ENCODE results near the gene MXD4.
A peak's percentile ranks its signal among the peaks of the same experiment; 100 is the strongest.

MXD4 gene

GRCh38 chr4:2281575-2282343 is 19.9 kb upstream of the MXD4 start:
- TF ChIP-seq TCF12 (IDR thresholded peaks at IDR 0.05; ENCODE audit: low read depth) (no peak), NFIC (IDR thresholded peaks at IDR 0.05) (no peak), RAD21 (IDR thresholded peaks at IDR 0.05; ENCODE audit: low read depth) (peak; percentile 20; the same call in 1 of the 2 replicates)

GRCh38 chr4:2280531-2281300 is 18.8 kb upstream of the MXD4 start:
- TF ChIP-seq RAD21 (IDR thresholded peaks at IDR 0.05; ENCODE audit: low read depth) (peak; percentile 24; the same call in 1 of the 2 replicates), TEAD4 (IDR thresholded peaks at IDR 0.05) (no peak), CREB1 (IDR thresholded peaks at IDR 0.05; ENCODE audit: low read depth) (no peak), EGR1 (IDR thresholded peaks at IDR 0.05) (no peak)

GRCh38 chr4:2277956-2278355 is 16.0 kb upstream of the MXD4 start:
- no peak for TF ChIP-seq CEBPB (IDR thresholded peaks at IDR 0.05)
- no peak for TF ChIP-seq MAX (IDR thresholded peaks at IDR 0.05)
- TF ChIP-seq FOXM1 (IDR thresholded peaks at IDR 0.05; ENCODE audit: borderline replicate concordance, low read depth): no peak
- no peak for TF ChIP-seq ZBTB7A (IDR thresholded peaks at IDR 0.05; ENCODE audit: low read depth)
- no peak for TF ChIP-seq EGR1 (IDR thresholded peaks at IDR 0.05)
- TF ChIP-seq USF1 (IDR thresholded peaks at IDR 0.05): no peak
- no peak for TF ChIP-seq REST (IDR thresholded peaks at IDR 0.05; ENCODE audit: low read depth)
- no peak for TF ChIP-seq TEAD4 (IDR thresholded peaks at IDR 0.05)
- TF ChIP-seq EP300 (IDR thresholded peaks at IDR 0.05; ENCODE audit: borderline replicate concordance): no peak
- TF ChIP-seq NFIC (IDR thresholded peaks at IDR 0.05): no peak
- no peak for TF ChIP-seq YY1 (IDR thresholded peaks at IDR 0.05; ENCODE audit: low read depth)

GRCh38 chr4:2276581-2277325 is 14.8 kb upstream of the MXD4 start:
- TF ChIP-seq RAD21 (IDR thresholded peaks at IDR 0.05; ENCODE audit: low read depth): no peak
- TF ChIP-seq NFIC (IDR thresholded peaks at IDR 0.05): no peak
- no peak for TF ChIP-seq CEBPB (IDR thresholded peaks at IDR 0.05)
- TF ChIP-seq EP300 (IDR thresholded peaks at IDR 0.05; ENCODE audit: borderline replicate concordance): no peak
- no peak for TF ChIP-seq USF1 (IDR thresholded peaks at IDR 0.05)
- no peak for TF ChIP-seq TCF12 (IDR thresholded peaks at IDR 0.05; ENCODE audit: low read depth)
- TF ChIP-seq TAF1 (IDR thresholded peaks at IDR 0.05; ENCODE audit: low read depth): no peak
- TF ChIP-seq TEAD4 (IDR thresholded peaks at IDR 0.05): no peak
- no peak for TF ChIP-seq REST (IDR thresholded peaks at IDR 0.05; ENCODE audit: low read depth)
- TF ChIP-seq CREB1 (IDR thresholded peaks at IDR 0.05; ENCODE audit: low read depth): no peak
- no peak for TF ChIP-seq YY1 (IDR thresholded peaks at IDR 0.05; ENCODE audit: low read depth)

GRCh38 chr4:2275546-2276251 is 13.8 kb upstream of the MXD4 start:
- TF ChIP-seq TAF1 (IDR thresholded peaks at IDR 0.05; ENCODE audit: low read depth): no peak
- no peak for TF ChIP-seq USF1 (IDR thresholded peaks at IDR 0.05)

Data from Ishikawa (cell line).